Measurements from ENCODE around the gene DHRSX.
"Not testable (repeated sequence)": the region's sequence is repeated elsewhere in the genome, so short reads cannot be mapped to it uniquely, and the experiment has no call there.

Gene DHRSX

DNA sequence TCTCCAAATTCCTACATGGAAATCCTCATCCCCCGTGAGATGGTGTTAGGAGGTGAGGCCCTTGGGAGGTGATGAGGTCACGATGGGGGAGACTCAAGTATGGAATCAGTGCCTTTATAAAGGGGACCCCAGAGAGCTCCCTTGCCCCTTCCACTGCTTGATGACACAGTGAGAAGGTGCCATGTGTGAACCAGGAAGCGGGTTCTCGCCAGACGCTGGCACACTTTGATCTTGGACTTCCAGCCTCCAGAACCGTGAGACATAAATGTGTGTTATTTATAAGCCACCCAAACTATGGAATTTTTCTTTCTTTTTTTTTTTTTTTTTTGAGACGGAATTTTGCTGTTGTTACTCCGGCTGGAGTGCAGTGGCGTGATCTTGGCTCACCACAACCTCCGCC lies 237.6 kb downstream of the DHRSX start:
- no peak for DNase-seq (ENCODE audit: low read depth in 3 of 3)

DNA sequence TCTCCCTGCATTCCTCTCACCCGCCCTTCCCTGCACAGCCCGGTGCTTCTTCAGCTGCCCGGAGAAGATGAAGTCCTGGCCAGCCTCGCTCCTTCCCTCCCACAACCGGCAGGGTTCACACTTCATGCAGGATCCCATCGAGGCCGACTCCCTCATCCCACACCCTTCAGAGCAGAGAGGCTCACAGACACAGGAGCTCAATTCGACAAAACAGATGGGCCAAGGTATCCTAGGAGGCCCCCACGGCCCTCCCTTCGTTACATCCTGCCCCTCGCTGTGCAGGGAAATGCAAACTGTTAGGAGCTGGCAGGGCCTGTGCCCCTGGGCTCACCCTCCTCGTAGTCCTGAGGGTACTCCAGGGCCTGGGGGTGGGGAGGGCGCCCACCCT lies 238.1 kb downstream of the DHRSX start:
- no peak for DNase-seq (ENCODE audit: low read depth in 3 of 3)

- no peak for DNase-seq (ENCODE audit: low read depth in 3 of 3)
These were observed 238.7 kb downstream of the DHRSX start for GRCh38 chrX:2261831-2262667.

GRCh38 chrX:2252331-2253065 lies 248.3 kb downstream of the DHRSX start:
- DNase-seq (ENCODE audit: low read depth in 3 of 3): no peak

DNA sequence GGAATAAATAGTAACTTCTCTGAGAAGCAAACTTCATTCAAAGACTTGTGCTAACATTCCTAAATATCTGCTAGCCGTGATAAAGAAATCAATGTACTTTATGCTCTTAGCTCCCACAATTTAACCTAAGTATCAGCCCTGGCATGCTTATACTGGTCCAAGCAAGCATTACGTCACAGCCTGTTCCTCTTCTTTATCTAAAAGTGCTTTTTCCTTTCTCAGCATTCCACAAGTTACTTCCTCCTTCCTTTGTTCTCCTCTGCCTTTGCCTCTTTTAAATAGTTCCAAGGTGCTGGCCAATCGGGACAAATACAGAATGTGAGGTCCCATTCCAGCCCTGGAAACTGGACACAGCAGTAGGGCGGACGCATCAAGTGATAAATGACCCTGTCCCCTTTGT lies 249.6 kb downstream of the DHRSX start:
- DNase-seq (ENCODE audit: low read depth in 3 of 3): no peak

GRCh38 chrX:2243913-2244460 lies 256.8 kb downstream of the DHRSX start:
- DNase-seq (ENCODE audit: low read depth in 3 of 3): no peak

GRCh38 chrX:2242980-2243379 lies 257.8 kb downstream of the DHRSX start:
- no peak for DNase-seq (ENCODE audit: low read depth in 3 of 3)

DNA sequence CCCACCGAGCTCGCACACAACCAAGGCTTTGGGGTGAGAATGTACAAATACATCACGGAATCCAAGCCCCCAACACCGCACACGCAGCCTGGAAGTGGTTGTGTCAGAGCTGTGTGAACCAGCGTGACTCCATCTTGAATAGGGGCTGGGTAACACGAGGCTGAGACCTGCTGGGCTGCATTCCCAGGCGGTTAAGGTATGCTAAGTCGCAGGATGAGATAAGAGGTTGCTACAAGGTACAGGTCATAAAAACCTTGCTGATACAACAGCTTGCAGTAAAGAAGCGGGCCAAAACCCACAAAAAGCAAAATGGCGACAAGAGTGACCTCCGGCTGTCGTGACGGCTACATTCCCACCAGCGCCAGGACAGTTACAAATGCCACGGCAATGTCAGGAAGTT lies 258.4 kb downstream of the DHRSX start:
- DNase-seq (ENCODE audit: low read depth in 3 of 3): no peak

- not testable (repeated sequence) for DNase-seq (ENCODE audit: low read depth in 3 of 3)
These were observed 259.3 kb downstream of the DHRSX start for GRCh38 chrX:2241496-2241895.

GRCh38 chrX:2240761-2241160 lies 260.0 kb downstream of the DHRSX start:
- not testable (repeated sequence) for DNase-seq (ENCODE audit: low read depth in 3 of 3)

DNA sequence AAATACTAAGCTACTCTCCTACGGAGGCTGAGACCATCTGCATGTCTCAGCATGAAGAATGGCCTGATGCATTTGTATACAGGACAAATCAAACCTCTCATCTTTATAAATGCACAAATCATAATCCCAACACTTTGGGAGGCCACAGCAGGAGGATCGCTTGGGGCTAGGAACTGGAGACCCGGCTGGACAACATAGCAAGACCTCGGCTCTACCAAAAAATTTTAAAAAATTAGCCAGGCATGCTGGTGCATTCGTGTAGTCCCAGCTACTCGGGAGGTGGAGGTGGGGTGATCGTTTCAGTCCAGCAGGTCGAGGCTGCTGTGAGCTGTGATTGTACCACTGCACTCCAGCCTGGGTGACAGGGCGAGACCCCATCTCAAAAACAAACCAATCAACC lies 262.8 kb downstream of the DHRSX start:
- no peak for DNase-seq (ENCODE audit: low read depth in 3 of 3)

- DNase-seq (ENCODE audit: low read depth in 3 of 3): no peak
These were observed 269.1 kb downstream of the DHRSX start for GRCh38 chrX:2231570-2232192.

DNA sequence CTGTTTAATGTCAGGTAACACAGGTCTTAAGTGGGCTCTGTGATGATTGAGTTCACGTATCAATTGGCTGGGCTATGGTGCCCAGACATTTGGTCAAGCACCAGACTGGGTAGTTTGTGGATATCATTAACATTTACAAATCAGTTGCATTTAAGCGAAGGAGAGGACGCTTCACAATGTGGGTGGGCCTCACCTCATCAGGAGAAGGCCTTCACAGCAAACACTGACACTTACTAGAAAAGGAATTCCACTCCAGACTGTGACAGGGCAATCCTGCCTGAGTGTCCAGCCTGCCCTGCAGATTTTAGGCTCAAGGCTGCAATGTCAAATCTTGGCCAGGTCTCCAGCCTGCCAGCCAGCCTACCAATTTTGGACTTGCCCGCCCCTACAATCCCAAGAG lies 270.3 kb downstream of the DHRSX start:
- no peak for DNase-seq (ENCODE audit: low read depth in 3 of 3)

GRCh38 chrX:2228536-2228935 lies 272.2 kb downstream of the DHRSX start:
- DNase-seq (ENCODE audit: low read depth in 3 of 3): no peak

DNA sequence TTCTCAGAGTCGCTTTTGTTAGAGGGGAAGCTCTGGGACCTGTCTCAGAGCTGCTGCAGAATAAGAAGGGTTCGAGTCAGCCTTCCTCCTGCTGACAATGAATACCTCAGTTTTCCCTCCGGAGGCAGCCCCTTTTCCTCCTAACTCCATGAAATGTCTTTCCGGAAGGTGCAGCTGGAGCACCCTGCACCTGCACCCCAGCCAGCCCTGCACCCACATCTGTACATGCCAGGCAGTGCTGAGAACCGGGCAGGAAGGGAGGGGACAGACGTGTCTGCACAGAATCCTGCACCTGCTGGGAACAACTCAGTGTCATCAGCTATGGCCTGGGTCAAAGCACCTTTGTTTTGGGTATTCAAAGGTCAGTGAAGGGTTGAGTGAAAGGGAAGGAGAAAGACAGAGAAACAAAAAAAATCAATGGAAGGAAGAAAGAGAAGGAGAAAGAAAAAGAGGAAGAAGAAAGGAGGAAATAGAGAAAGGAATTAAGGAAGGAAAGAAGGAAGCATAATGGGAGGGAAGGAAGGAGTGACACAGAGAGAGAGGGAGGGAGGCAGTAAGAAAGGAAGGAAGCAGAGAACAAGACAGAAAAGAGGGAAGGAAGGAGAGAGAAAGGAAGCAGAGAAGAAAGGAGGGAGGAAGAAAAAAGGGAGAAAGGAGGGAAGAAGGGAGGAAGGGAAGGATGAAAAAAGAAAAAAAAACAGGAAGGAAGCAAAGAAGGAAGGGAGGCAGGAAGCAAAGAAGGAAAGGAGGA lies 273.7 kb downstream of the DHRSX start:
- no peak for DNase-seq (ENCODE audit: low read depth in 3 of 3)

DNA sequence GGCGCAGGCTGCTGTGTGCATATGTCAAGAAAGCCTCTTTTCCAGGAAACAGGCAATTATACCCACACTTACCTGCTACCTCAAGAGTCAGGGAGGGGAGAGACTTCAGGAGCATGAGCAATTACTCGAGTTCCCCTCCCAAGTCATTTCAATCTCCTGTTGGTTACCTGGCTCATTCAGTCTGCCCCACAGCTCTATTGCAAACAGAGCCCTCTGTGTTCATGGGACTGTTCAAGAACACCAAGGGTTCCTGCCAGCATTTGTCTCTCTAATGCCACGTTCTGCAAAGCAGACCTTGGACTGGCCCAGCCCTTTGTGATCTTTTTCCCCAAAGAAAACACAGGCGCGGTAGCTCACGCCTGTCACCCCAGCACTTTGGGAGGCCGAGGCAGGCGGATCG lies 274.6 kb downstream of the DHRSX start:
- DNase-seq (ENCODE audit: low read depth in 3 of 3): no peak

DNA sequence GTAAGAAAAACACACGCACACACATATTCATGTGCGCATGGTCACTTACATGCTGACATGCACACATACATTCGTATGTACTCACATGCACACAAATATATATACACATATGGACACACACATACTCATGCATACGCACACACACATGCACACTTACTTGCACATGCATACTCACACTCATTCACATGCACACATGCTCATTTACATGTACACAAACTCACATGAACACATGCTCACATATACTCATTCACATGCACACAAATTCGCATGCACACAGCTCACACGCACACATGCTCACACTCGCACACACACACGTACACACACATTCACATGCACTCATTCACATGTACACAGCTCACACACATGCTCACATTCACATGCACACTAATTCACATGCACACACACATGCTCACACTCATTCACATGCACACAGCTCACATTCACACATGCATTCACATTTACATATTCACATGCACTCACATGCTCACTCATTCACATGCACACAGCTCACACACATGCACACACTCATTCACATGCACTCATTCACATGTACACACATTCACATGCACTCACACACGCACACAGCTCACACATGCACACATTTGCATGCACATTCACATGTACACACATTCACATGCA lies 276.1 kb downstream of the DHRSX start:
- DNase-seq (ENCODE audit: low read depth in 3 of 3): no peak

- DNase-seq (ENCODE audit: low read depth in 3 of 3): no peak
These were observed 276.6 kb downstream of the DHRSX start for GRCh38 chrX:2224161-2224560.

- DNase-seq (ENCODE audit: low read depth in 3 of 3): no peak
These were observed 279.8 kb downstream of the DHRSX start for GRCh38 chrX:2220829-2221567.

GRCh38 chrX:2220296-2220695 lies 280.5 kb downstream of the DHRSX start:
- no peak for DNase-seq (ENCODE audit: low read depth in 3 of 3)
